Glomerular visceral epithelial cell (primary cell): ENCODE results near the gene MYO7B.

ENCODE experiments used
- DNase-seq: peaks from one replicate; pipeline ENCODE4 v3.0.0-alpha.2; 2016; ENCODE audit errors: extremely low spot score

Gene MYO7B

DNA sequence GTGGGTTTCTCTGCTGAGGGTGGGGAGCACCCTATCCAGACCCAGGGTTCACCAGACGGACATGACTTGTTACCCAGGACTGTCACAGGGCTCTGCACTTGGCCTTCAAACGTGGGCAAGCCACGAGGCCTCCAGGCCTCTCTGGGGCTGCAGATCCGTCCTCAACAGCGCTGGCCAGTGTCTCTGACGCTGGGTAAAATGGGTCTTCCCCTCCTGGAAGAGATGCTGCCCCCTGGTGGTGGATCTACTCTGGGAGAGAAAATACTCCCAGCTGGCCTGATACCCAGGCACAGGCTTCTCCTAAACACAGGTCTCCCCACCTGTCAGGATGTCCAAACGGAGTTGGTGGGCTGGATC, 114.2 kb downstream of the MYO7B start:
- DNase-seq = peak; percentile 83

DNA sequence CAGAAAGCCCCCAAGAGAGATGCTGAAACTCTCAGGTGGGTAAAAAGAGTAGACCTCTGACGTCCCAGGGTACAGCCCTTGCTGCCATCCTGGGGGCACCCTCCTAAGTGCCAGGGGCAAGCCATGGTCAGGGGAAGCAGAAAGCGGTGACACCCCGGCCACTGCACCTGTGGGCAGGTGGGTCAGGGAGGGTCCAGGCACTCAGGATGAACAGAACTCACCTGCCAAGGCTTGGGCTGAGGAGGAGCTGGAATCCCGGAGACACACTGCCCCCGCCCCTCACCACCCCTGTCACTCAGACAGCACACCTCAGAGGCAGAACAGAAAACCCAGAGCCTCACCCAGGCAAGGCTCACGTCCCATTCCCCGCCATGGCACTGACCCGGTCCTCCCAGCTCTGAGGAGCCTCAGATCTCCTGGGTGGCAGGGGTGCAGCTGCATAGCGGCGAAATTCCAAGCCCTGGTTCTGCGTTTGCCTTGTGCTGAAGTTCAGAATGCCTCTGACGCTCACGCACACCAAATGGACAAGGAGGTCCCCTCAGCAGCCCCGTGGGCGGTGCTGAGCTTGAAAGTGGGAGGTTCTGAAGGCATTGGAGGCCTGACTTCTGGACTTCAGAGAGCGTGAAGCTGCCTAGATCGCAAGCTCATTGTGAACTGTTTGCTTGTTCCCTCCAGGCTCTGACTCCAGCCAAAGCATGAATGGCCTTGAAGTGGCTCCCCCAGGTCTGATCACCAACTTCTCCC, 114.7 kb downstream of the MYO7B start:
- DNase-seq = no peak

DNA sequence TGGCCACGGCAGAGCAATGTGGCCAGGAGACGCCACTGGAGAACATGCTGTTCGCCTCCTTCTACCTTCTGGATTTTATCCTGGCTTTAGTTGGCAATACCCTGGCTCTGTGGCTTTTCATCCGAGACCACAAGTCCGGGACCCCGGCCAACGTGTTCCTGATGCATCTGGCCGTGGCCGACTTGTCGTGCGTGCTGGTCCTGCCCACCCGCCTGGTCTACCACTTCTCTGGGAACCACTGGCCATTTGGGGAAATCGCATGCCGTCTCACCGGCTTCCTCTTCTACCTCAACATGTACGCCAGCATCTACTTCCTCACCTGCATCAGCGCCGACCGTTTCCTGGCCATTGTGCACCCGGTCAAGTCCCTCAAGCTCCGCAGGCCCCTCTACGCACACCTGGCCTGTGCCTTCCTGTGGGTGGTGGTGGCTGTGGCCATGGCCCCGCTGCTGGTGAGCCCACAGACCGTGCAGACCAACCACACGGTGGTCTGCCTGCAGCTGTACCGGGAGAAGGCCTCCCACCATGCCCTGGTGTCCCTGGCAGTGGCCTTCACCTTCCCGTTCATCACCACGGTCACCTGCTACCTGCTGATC, 115.4 kb downstream of the MYO7B start:
- no peak for DNase-seq

DNA sequence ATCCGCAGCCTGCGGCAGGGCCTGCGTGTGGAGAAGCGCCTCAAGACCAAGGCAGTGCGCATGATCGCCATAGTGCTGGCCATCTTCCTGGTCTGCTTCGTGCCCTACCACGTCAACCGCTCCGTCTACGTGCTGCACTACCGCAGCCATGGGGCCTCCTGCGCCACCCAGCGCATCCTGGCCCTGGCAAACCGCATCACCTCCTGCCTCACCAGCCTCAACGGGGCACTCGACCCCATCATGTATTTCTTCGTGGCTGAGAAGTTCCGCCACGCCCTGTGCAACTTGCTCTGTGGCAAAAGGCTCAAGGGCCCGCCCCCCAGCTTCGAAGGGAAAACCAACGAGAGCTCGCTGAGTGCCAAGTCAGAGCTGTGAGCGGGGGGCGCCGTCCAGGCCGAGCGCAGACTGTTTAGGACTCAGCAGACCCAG, 115.9 kb downstream of the MYO7B start:
- no peak for DNase-seq

DNA sequence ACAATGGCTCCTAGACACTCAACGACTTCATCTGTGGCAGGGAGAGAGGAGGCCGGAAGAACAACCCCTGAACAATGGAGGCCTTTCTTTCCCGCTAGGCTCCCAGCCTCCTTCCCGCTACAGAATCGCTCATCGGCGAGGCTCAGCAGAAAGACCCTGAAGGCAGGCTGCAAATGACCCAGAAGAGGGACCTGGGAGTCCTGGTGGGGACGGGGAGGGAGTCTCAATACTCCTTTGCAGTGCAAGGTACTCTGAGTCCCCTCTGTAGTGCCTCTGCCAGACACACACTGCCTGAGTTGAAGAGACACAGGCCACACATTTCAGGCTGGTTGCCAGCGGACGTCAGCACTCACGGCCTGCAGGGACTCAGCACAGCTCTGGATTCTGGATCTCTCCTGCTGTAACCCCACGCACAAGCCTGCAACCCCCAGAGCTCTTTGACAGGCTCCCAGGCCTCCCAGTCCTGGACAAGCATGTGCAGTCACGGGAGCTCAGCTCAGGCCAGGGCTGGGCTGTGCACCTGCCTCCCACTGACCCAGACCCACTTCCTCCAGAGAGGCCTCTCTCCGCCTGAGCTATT, 116.6 kb downstream of the MYO7B start:
- no peak for DNase-seq

DNA sequence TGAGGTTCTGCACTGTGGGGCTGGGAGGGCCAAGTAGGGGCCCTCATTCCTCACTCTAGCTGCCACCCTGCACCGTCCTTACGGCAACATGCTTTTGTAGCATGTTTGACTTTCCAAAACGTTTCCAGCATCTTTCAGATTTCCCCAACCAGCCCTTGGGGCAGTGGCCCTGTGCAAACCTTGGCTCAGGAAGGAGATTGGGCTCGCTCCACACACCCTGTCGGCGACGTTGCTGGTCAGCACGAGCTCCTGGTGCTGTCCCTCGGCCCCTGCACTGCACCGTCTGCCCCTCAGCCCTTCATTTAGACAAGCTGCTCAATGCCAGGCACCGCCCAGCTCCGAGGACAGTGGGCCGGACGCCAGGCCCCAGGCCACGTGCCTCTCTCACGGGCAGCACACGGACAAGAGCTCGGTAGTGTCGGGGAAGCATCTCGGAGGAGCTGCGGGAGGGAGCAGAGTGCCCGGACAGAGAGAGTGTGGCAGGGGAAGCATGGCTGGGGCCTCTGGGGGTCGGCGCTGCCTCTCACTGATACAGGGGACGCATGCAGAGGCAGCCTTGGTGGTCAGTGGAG, 117.4 kb downstream of the MYO7B start:
- no peak for DNase-seq

DNA sequence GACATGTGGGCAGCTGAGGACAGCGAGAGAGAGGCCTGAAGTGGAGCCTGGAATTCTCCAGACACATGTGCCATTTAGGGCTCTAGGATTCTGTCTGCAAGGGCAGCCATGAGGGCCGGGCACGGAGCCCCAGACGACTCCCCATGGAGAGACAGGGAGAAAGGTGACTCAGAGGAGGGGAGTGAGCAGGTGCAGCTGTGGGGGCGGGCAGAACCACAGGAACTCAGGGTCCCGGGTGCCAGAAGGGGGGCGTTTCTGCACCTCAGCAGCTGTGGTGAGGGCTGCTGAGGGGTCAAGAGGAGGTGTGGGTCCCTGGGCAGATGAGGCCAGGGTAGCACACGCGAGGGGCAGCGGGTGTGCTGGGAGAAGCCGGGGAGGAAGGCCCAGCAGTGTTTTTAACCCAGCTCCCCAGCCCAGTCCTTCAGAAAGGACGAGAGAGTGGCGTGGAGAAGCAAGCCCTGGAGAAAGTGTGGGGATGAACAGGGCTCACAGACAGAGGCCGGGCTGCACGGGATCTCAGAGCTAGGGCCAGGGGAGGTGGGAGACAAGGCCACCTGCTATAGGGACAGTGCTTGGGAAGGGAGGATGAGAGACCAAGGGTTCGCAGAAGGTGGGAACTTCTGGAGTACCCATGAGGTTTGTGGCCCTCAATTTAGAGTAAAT, 118.1 kb downstream of the MYO7B start:
- DNase-seq = no peak

DNA sequence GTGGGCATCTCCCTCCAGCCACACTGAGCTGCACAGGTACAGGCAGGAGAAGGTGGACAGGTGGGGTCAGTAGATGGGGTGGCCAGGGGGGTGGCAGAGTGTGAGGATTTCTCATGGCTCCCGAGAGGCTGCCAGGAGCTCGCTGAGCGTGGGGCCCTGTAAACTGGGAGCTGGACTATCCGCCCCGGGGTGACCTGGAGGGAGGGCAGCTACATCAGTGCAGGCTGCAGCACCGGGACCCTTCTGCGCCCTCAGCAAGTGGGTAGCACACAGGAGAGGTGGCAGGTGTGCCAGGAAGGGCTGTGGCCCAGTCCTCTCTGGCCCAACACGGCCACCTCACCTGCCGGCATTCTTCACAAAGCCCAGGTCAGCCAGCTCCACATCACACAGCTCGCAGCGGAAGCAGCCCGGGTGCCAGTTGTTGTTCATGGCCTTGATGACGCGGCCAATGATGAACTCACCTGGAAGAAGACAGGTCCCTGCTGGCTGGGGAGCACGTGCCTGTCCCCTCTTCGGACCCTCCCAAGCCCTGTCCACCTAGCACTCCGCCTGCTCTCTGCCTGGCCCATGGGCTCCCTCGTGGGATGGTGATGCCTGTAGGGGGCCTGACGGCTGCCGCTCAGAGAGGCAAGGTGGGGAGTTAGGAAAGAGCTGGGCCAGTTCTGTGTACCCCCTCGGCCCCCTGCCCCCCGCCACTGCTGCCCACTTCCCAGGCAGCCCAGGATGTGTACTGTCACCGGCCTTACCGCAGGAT, 118.8 kb downstream of the MYO7B start:
- DNase-seq = no peak

DNA sequence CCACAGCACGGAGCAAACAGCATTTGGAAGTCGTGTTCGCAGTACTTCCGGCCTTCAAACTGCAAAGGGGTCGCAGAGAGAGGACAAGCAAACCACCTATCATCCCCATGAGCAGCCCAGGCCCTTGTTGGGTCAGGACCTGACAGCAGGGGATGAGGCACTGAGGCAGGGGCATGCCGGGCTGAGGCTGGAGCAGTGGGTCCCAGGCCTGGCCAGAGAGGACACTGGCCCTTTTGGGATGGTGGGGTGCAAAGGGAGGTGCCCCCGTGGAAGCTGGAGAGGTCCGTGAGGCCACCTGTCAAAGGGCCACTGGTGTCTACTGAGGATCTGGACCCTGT, 119.3 kb downstream of the MYO7B start:
- no peak for DNase-seq

DNA sequence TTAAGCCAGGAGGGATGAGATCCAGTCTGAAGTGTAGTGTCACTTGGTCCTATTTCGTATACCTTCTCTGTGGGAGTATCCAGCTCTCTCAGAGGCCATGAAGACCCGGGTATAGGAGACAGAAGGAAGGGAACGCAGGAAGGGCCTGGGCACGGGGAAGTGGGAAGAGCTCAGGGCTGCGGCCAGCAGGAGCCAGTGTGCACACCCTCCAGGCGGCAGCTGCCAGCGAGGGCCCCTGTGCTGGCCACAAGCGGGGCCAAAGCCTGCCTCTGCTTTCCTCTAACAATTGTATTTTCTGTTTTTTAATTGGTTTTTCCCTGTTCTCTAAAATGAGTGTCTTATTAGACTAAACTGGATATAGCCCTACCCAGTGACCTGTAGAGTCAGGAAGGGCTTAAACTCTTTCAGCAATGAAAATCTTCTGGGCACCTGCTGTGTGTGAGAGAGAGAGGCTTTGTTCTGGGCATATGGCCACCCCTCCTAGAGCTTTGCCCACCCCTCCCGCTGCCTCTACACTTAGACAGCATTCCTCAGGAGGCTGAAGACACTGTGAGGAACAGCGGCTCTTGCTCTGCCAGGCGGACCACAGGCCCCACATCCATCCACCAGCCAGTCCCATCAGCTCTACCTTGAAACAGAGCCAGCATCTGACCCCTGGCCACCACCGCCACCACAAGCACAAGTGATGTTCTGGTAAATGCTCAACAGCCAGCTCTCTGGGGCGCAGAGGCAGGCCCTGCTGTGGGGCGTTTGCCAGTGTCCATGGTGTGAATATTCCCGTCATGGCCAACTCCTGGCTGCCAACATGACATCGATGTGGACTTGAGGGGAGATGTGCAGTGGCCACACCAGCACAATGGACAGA, 120.0 kb downstream of the MYO7B start:
- DNase-seq = no peak

DNA sequence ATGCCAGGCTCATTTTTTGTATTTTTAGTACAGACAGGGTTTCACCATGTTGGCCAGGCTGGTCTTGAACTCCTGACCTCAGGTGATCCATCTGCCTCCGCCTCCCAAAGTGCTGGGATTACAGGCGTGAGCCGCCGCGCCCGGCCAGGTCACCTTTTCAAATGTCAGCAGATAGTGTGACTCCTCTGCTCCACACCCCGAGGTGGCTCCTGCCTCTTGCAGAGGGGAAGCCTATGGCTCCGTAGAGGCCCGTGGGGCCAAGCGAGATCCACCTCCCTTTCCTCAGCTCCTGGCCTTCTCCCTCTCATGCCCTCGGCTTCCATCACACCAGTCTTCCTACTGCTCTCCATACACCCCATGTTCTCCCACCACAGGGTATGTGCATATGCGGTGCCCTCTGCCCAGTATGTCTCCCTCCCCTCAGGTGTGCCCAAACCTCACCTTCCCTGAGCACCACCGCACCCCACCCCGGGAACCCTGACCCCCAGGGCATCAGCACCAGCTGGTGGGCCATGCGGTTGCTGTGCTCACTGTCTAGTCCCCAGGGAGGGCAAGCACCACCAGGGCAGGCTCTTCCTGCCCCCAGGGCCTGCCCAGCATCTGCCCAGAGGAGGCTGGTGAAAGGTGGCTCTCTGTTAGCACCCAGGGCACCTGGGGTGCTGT, 121.2 kb downstream of the MYO7B start:
- DNase-seq = no peak

DNA sequence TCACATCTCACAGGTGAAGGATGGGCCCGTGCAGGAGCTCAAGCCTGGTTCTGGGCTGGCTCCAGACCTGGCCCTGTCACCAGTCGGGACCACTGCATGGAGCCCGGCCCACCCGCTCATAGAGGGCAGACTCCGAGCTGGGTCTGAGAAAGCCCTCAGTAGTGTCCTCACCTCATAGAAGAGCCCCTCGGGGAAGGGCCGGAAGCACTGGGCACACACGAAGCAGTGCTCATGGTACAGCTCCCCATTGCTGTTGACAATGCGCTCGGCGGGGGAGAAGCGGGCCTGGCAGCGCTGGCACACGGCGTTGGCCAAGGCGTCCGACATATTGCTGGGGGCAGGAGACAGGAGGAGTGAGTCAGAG, 121.7 kb downstream of the MYO7B start:
- no peak for DNase-seq

DNA sequence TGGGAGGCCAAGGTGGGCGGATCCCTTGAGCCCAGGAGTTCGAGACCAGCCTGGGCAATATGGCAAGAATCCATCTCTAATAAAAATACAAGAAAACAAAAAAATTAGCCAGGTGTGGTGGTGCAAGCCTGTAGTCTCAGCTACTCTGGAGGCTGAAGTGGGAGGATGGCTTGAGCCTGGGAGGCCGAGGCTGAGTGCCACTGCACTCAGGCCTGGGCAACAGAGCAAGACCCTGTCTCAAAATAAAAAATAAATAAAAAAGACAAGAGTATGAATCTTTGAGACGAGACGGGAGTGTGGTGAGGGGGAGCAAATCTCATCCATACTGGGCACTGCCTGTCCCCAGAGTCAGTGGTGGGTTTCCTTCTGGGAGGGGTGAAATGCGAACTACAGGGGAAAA, 122.7 kb downstream of the MYO7B start:
- no peak for DNase-seq

DNA sequence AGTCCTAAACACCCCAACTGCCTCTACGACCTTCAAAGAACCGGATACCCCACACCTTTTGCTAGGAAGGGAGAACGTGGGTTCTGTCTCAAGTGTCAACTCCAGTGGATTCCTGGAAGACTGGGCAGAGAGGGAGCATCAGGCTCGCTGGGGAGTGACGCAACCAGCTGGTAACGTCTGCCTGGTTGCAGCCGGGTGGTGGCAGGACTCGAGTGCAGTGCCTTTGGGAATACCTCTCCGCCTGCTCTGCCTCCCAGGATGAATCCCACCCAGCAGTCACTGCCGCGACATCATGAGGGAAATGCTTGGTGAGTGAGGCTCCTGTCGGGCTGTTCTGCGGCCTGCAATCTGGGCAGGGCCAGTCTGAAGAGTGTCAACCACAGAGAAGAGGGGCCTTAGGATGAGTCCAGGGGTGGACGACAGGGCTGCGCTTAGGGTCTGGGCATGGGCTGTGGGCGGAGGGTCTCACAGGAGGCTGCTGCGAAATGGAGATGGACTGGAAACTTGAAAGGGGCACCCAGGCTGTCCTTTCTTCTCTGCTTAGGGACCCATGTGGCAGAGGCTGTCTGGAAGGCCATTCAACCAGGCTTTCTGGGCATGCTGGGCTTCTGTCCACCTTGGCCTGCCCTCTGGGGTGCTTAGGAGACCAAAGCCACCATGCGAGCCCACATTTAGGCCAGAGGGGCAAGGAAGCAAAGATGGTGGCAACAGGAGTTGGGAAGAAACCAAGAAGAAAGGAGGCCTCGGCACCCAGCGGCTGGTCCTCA, 123.3 kb downstream of the MYO7B start:
- DNase-seq = no peak

DNA sequence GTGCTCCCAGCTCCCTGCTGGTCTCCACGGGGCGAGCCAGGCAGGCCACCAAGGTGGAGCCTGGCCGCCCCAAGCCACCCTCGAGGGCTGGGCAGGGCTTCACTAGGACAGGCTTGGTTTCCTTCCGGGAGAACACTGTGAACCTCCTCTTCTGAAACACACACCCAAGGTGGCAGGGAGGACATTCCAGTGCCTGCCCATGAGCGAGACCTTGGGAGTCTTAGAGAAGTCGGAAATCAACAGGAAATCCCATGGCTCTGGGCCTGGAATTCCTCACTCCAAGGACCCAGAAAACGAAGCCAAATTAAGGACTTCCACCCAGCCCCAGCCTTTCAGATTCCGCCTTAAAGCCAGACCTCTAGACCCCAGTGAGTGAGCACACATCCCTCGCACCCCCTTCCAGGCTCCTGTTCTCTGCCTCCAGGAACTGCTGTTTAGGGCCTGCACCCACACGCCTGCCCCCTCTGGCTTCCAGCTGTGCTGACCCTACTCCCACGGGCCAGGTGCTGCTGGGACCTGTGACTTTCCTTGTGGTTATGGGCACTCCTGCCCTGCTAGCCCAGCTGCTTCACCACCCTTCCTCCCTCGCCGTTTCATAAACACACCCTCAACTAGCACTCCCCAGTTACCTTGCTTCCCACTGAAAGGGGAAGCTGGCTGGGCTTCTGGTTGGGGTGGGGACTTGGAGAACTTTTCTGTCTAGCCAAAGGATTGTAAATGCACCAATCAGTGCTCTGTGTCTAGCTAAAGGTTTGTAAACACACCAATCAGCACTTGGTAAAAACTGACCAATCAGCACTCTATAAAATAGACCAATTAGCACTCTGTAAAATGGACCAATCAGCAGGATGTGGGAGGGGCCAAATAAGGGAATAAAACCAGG, 124.2 kb downstream of the MYO7B start:
- DNase-seq = no peak

DNA sequence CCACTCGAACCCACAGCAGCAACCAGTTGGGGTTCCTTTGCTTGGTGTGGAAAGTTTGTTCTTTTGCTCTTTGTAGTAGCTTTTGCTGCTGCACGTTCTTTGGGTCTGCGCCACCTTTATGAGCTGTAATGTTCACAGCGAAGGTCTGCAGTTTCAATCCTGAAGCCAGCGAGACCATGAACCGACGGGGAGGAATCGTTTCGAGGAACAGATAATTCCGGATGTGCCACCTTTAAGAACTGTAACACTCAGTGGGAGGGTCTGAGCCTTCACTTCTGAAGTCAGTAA, 124.8 kb downstream of the MYO7B start:
- DNase-seq = no peak

DNA sequence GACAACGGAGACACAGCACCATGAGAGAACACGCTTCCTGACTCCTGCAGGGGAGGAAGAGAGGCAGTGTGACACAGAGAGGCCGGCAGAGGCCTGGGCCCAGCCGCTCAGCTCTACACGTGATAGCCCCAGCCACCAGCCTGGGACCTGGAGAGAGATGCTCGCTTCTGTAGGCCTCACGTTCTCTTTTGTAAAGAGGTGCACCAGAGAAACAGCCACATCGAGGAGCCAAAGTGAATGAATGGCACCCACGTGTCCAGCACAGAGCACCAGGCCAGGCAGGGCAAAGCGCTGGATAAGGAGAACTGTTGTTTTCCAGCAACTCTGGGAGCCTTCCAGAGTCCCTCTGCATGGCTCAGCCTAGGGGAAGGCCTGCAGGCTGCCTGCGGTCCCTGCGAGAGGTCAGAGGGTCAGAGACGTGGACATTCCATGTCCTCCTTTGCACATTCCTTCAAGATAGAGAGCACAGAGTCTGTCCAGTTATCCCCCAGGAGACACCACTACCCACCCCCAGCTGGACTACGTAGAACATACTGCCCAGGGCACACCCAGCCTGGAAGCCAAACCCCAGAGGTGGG, 125.7 kb downstream of the MYO7B start:
- no peak for DNase-seq

DNA sequence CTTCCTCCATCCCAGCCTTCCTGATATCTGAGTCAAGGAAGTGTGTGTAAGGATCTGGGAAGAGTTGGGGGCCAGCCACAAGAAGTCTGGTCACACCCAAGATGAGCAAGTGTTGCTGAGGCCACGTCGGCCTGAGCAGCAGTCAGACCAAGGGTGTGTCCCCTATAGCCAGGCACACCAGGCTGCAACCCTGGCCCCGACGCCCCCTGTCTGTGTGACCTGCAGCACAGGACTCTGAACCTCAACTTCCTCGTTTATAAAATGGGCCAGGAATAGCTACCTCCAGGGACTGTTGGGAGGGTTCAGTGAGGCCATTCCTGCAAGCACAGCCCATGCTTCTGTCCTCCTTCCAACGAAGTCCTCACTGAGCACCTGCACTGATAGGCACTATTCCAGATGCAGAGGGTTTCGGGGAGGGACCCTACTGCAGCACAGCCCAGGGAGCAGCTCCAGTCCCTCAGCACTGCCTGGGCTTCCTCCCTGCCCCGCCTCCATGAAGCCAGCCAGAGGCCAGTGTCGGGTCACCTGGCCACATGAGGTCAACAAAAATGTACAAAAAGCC, 126.5 kb downstream of the MYO7B start:
- DNase-seq = no peak
